Measurements from ENCODE around the gene FAM227B.

Gene FAM227B

GRCh38 chr15:49287481-49287880, 333.1 kb downstream of the FAM227B start:
- no peak for DNase-seq

- DNase-seq = no peak
These were observed 333.8 kb downstream of the FAM227B start for GRCh38 chr15:49286649-49287404.

GRCh38 chr15:49282366-49282765, 338.3 kb downstream of the FAM227B start:
- DNase-seq = no peak

GRCh38 chr15:49279521-49280456, 340.8 kb downstream of the FAM227B start:
- no peak for DNase-seq

GRCh38 chr15:49278751-49279150, 341.9 kb downstream of the FAM227B start:
- DNase-seq = no peak
